Smooth muscle cell (in vitro differentiated cells): Measurements from ENCODE around the gene MYO10. TPM values are rescaled to one million over a fixed set of nuclear protein-coding genes. Genes with fewer than 3 reads are reported as not detected.
A peak's percentile ranks its signal among the peaks of the same experiment; 100 is the strongest.

Source experiments
- DNase-seq: peaks from one replicate; lab custom pipeline; 2025; ENCODE audit not compliant: unreplicated experiment; lab: John Stamatoyannopoulos, UW
- H2AFZ ChIP-seq: fragments of 200-600 bp; sonication (generic); 2 replicates; pipeline ENCODE4 v1.6.0; 2016; ENCODE audit warnings: antibody characterized with exemption, low read depth, mild to moderate bottlenecking
- H3F3A ChIP-seq: fragments of 200-600 bp; sonication (generic); 2 replicates; pipeline ENCODE4 v1.6.0; 2017; ENCODE audit warnings: antibody characterized with exemption, low read depth
- H3K27ac ChIP-seq: fragments of 200-600 bp; sonication (generic); 2 replicates; pipeline ENCODE4 v1.5.1; 2016; ENCODE audit warnings: low read depth, mild to moderate bottlenecking
- H3K27me3 ChIP-seq: fragments of 200-600 bp; sonication (generic); 2 replicates; pipeline ENCODE4 v1.6.1; 2016; ENCODE audit warnings: low read depth, mild to moderate bottlenecking
- H3K36me3 ChIP-seq: fragments of 200-600 bp; sonication (generic); 2 replicates; pipeline ENCODE4 v1.5.1; 2016; ENCODE audit warnings: low read depth
- H3K4me1 ChIP-seq: fragments of 200-600 bp; sonication (generic); 2 replicates; pipeline ENCODE4 v1.5.1; 2016; ENCODE audit warnings: low read depth
- H3K4me2 ChIP-seq: fragments of 200-600 bp; sonication (generic); 2 replicates; pipeline ENCODE4 v1.6.0; 2016; ENCODE audit warnings: mild to moderate bottlenecking
- H3K4me3 ChIP-seq: fragments of 200-600 bp; sonication (generic); 2 replicates; pipeline ENCODE4 v1.5.1; 2016; ENCODE audit warnings: mild to moderate bottlenecking
- H3K79me2 ChIP-seq: fragments of 200-600 bp; sonication (generic); 2 replicates; pipeline ENCODE4 v1.6.0; 2016; ENCODE audit warnings: low read depth, mild to moderate bottlenecking
- H3K9ac ChIP-seq: fragments of 200-600 bp; sonication (generic); 2 replicates; pipeline ENCODE4 v1.6.0; 2016; ENCODE audit warnings: low read depth
- H3K9me3 ChIP-seq: fragments of 200-600 bp; sonication (generic); replicated peaks from 2 replicates; pipeline ENCODE4 v1.5.1; 2016; ENCODE audit warnings: low read depth
- H4K20me1 ChIP-seq: fragments of 200-600 bp; sonication (generic); 2 replicates; pipeline ENCODE4 v1.6.0; 2016; ENCODE audit warnings: low read depth
- CTCF ChIP-seq: fragments of 200-600 bp; sonication (generic); IDR thresholded peaks from 2 replicates; pipeline ENCODE4 v1.5.1; 2017; ENCODE audit warnings: borderline replicate concordance, mild to moderate bottlenecking, antibody characterized with exemption; ENCODE audit not compliant: insufficient read depth, poor library complexity, severe bottlenecking
- WGBS: methylation state at CpG from one replicate; pipeline ENCODE4 v1.1.7; 2016; ENCODE audit warnings: low lambda C conversion rate; 5-methylcytosine and 5-hydroxymethylcytosine counted together
- polyA plus RNA-seq: library from polyadenylated mRNA; unstranded; fragments of >200 nt; fragmentation: Nextera tagmentation; extraction: Ambion mirVana; gene quantifications from 2 replicates; pipeline ENCODE4 v1.2.1, GENCODE V29; 2016
- total RNA-seq: library from RNA; depleted of rRNA; stranded (reverse); fragments of >200 nt; gene quantifications from 2 replicates; pipeline ENCODE4 v1.2.3, GENCODE V29; 2014

MYO10 gene
- total and polyA plus RNA-seq, 2 experiments from 2014 or later = 76.4 to 96.8 TPM

GRCh38 chr5:16737620-16738364 is 198.3 kb downstream of the MYO10 start:
- Histone ChIP-seq H3K9me3 (no peaks in the 10 kb centered on the region), H3K36me3 (no peaks in the 10 kb centered on the region), H4K20me1 (peaks cover 100% of the 10 kb centered on the region), H3F3A (peaks cover 10% of the 10 kb centered on the region), H3K9ac (peak overlapping the region; percentile 53), H3K4me2 (peak overlapping the region; percentile 79), H3K27ac (peak overlapping the region; percentile 92), H3K4me1 (peaks cover 55% of the 10 kb centered on the region), H3K4me3 (peak overlapping the region; percentile 26), H2AFZ (no peak overlapping the region), H3K79me2 (peaks cover 17% of the 10 kb centered on the region), H3K27me3 (no peaks in the 10 kb centered on the region)
- 28% methylated on average over 11 of the region's 11 CpGs for WGBS
- TF ChIP-seq CTCF = no peak
- DNase-seq = no peak

DNA sequence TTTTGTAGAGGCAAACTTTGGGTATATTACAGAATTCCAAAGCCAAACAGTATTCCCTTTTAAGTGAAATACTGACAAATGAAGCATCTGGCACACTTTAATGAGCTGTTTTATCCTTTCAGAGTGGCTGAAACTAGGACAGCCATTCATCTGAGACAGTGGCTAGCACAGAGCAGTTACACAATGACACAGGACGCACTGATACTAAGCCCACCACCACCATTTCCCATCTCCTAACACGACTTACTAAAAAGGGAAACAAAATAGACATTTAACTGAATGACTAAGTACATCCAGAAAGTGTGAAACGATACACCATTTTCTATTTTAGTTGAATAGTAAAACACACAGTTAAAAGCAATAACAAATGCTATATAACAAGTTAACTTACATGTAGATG is 198.9 kb downstream of the MYO10 start:
- Histone ChIP-seq H3K27ac (peak overlapping the region; percentile 92), H3K4me3 (peak overlapping the region; percentile 26), H3K9ac (peak overlapping the region; percentile 53), H3F3A (peaks cover 8% of the 10 kb centered on the region), H3K9me3 (no peaks in the 10 kb centered on the region), H3K4me1 (peaks cover 52% of the 10 kb centered on the region), H3K36me3 (peaks cover 3% of the 10 kb centered on the region), H3K4me2 (peak overlapping the region; percentile 79), H3K79me2 (peaks cover 23% of the 10 kb centered on the region), H2AFZ (no peak overlapping the region), H3K27me3 (no peaks in the 10 kb centered on the region), H4K20me1 (peaks cover 100% of the 10 kb centered on the region)
- no peak for DNase-seq
- 13% methylated on average over 3 of the region's 3 CpGs for WGBS
- TF ChIP-seq CTCF = no peak

DNA sequence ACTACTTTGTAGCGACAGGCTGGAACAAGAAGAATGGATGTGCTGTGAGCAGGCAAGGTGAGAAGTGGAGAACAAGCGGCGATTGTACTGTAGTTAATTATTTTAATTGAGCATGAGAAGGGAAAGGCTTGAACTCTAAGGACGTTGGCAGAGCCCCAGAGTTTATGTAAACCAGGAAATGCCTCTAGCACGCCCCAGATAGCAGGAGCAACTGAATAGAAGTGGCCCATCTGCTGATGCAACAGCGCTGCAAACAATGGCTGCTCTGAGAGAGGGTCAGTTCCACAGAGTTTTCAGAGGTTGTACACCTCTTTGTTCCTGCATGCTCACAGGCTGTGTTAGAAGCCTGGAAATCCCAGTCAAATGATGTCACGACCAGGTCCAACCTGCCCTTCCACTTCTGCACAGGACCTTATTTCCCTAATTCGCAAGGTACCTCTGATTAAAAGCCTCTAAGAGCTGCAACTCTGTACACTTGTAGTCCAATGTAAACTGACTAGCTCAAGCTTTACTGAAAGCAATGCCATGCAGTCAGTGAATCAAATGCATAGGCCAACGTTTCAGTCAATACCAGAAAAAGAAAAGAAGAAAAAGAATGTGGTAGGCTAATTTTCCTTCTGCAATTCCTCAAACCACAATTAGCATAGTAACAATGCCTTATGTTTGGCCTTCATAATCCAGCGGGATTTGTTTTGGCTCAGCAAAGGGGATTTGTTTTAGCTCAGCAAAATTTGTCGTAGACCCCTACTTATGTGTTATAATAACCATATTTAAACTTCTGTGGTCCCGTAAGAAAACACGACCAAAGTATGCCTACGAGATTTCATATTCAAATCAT is 199.7 kb downstream of the MYO10 start:
- 20% methylated on average over 14 of the region's 14 CpGs for WGBS
- H3K27me3 ChIP-seq = no peaks in the 10 kb centered on the region
- H2AFZ ChIP-seq = no peak overlapping the region
- H3K27ac ChIP-seq = peak overlapping the region; percentile 92
- H3K79me2 ChIP-seq = peaks cover 31% of the 10 kb centered on the region
- peaks cover 100% of the 10 kb centered on the region for H4K20me1 ChIP-seq
- peaks cover 49% of the 10 kb centered on the region for H3K4me1 ChIP-seq
- TF ChIP-seq CTCF = no peak
- peak overlapping the region; percentile 53 for H3K9ac ChIP-seq
- no peak for DNase-seq
- peak overlapping the region; percentile 26 for H3K4me3 ChIP-seq
- H3K36me3 ChIP-seq = peaks cover 8% of the 10 kb centered on the region
- peak overlapping the region; percentile 79 for H3K4me2 ChIP-seq
- peaks cover 8% of the 10 kb centered on the region for H3F3A ChIP-seq
- H3K9me3 ChIP-seq = no peaks in the 10 kb centered on the region
